NCI-H2196 treated with DMSO at 0.1 percent for 48 hours (cell line): Measurements from ENCODE around the gene COQ8B.
"Not testable (repeated sequence)": the region's sequence is repeated elsewhere in the genome, so short reads cannot be mapped to it uniquely, and the experiment has no call there.

ENCODE experiments used
- DNase-seq: peaks from one replicate; lab custom pipeline; 2025; ENCODE audit not compliant: unreplicated experiment; lab: John Stamatoyannopoulos, UW

COQ8B gene

DNA sequence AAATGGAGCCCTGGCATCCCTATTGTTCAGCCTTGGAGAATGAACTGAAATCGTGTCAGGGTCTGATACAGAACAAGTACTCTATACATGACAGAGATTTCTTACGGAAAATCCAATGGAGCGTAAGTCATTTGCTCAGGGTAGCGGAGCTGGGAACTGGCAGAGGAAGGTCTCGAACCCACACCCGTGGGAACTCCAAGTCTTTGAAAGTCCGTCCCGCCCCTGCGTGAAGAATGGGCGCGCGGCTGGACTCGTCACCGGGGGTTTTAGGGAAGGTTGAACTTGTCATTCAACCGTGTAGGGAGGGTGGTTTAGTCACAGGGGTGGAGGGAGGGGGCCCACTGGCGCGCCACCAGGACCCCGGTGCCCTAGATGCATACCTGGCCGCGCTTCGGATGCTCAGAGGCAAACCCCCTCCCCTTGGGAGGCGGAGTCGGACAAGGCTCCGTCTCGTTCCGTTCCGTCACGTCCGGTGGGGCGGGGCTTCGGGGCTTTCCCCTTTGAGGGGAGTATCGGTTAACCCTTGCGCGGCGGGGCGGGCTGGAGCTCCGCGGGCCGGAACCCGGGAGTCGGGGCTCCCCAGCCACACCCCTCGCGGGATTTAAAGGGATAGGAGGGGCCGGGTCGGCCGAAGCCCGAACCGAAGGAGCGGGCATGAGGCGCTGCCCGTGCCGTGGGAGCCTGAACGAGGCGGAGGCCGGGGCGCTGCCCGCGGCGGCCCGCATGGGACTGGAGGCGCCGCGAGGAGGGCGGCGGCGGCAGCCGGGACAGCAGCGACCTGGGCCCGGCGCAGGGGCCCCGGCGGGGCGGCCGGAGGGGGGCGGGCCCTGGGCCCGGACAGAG, at the start of gene COQ8B, which contains the start of gene ITPKC:
Gene COQ8B, minus strand, starts transcription at position 405 of the 843 bp plus-strand sequence. CDS start 2,254 bp downstream, outside the sequence.
Gene ITPKC, plus strand, starts transcription at position 631 of the 843 bp plus-strand sequence. Its CDS starts 24 bp downstream, at position 655.
- peak; percentile 89 for DNase-seq

DNA sequence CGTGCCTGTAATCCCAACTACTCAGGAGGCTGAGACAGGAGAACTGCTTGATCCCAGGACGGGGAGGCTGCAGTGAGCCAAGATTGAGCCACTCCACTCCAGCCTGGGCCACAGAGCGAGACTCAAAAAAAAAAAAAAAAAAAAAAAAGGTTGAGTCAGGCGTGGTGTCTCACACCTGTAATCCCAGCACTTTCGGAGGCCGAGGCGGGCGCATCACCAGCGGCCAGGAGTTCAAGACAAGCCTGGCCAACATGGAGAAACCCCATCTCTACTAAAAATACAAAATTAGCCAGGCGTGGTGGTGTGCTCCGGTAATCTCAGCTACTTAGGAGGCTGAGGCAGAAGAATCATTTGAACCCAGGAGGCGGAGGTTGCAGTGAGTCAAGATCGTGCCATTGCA, 49.7 kb upstream of the COQ8B start:
- DNase-seq = not testable (repeated sequence)

DNA sequence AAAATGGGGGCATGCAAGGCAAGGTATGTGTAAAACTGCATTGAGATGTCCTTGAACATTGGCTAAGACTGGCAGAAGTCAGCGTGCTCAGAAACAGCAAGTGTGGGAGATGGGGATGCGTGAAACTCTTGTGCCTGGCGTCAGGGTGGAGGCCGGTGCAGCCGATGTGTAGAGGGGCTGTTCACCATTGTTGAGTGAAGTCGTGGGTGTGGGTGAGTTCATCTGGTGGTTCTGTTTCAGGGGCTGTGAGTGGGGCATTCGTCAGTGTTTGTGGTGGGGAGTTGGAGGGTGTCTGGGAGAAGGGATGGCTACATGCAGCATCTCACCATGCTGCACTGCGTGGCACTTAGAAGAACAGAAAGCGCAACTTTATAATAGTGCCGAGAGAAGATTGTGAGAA, 47.3 kb upstream of the COQ8B start:
- DNase-seq = no peak

DNA sequence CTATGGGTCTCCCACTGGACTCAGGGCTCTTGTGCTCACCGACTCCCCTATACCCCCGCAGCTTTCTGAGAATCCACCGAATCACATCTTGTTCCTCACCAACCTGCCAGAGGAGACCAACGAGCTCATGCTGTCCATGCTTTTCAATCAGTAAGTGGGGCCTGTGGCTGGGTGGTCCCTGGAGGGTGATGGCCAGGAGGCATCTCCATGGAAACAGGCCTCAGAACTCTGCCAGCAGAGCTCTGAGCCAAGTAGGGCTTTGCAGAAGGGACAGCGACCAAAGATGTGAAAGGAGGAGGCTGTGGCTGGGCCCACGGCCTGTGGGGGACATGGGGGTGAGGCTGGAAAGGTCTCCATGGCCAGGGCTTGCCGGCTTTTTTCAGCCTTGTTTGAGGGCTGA, 46.8 kb upstream of the COQ8B start:
- DNase-seq = no peak

DNA sequence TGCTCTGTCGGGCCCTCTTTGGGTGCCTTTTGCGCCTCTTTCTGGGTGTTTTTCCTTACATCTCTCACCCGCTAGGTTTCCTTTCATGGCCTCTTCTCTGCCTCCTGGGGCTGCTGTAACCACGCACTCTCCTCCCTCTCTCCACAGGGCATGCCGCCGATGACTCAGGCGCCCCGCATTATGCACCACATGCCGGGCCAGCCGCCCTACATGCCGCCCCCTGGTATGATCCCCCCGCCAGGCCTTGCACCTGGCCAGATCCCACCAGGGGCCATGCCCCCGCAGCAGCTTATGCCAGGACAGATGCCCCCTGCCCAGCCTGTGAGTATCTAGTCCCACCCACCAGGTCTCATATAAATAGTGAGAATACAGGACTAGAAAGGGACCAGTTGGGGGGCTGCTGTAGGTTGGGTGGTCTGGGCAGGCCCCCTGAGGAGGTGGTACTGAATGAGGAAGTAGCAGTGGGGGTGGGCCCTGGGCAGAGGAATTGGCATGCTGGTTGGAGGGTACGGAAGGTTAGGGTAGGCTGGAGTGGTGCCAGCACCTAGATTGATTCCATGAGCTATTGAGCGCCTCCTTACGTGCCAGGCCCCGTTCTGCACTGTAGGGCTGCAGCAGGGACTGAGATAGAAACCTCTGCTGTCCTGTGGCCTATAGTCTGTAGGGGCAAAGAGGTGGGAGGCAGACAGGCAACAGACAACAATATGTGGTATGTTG, 46.2 kb upstream of the COQ8B start:
- no peak for DNase-seq

DNA sequence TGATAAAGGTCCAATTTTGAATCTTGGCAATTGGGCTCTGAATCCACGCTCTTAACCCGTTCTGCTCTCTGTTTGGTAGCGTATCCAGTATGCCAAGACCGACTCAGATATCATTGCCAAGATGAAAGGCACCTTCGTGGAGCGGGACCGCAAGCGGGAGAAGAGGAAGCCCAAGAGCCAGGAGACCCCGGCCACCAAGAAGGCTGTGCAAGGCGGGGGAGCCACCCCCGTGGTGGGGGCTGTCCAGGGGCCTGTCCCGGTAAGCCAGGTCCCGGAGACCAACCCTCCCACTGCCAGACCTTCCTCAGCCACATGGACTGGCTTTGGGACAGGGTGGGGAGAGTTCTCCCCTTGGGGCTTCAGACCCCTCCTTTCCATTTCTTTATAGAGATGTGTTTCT, 42.7 kb upstream of the COQ8B start:
- DNase-seq = no peak

DNA sequence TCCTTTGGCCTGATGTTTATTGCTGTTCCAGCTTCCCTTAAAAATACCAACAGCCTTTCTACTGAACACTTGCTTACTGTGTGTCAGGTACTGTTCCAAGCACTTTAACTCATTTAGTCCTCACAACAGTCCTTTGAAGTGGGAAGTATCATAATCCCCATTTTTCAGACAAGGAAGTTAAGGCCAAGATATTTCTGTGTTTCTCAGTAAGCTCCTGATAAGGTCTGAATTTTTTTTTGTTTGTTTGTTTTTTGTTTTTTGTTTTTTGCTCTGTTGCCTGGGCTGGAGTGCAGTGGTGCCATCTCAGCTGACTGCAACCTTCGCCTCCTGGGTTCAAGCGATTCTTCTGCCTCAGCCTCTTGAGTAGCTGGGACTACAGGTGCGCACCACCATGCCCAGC, 41.8 kb upstream of the COQ8B start:
- no peak for DNase-seq

DNA sequence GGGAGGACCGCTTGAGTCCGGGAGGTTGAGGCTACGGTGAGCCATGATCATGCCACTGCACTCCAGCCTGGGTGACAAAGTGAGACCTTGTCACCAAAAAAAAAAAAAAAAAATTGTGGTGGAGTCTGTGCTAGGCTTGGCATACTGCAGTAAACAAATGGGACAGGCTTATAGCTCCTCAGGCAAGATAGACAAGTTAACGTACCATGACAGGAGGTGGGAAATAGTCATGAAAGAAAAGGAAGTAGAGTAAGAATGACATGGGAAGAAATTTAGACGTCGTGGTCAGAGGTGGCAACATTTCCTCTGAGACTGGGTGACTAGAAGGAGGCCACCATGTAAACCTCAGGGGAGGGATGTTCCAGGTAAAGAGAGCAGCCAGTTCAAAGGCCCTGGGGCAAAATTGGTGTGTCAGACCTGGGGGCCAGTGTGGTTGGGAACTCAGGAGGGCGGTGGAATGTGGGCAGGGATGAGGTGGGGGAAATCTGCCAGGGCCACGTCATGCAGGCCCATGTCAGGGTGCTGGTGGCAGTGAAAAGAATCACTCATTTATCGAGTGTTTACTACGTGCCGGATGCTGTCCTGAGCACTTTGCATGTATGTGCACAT, 39.9 kb upstream of the COQ8B start:
- no peak for DNase-seq

DNA sequence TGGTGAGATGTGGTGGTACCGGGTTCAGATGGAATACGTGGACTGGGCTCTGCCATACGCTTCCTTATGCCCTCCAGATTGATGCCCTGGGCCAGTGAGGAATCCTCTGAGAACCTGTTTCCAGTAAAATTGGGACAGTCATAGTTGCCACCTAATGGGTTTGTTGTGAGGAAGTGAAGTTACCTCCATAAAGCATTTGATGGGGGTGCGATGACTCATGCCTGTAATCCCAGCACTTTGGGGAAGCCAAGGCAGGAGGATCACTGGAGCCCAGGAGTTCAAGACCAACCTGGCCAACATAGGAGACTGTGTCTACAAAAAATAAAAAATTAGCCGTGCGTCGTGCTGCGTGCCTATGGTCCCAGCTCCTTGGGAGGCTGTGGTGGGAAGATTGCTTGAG, 39.1 kb upstream of the COQ8B start:
- no peak for DNase-seq

DNA sequence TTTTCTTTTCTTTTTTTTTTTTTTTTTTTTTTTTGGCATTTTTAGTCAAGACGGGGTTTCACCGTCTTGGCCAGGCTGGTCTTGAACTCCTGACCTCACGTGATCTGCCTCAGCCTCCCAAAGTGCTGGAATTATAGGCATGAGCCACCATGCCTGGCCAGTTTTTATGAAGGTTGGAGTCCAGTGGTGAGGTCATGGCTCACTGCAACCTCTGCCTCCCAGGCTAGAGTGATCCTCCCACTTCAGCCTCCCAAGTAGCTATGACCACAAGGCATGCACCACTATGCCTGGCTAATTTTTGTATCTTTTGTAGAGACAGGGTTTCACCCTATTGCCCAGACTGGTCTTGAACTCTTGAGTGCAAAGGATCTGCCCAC, 38.5 kb upstream of the COQ8B start:
- no peak for DNase-seq

DNA sequence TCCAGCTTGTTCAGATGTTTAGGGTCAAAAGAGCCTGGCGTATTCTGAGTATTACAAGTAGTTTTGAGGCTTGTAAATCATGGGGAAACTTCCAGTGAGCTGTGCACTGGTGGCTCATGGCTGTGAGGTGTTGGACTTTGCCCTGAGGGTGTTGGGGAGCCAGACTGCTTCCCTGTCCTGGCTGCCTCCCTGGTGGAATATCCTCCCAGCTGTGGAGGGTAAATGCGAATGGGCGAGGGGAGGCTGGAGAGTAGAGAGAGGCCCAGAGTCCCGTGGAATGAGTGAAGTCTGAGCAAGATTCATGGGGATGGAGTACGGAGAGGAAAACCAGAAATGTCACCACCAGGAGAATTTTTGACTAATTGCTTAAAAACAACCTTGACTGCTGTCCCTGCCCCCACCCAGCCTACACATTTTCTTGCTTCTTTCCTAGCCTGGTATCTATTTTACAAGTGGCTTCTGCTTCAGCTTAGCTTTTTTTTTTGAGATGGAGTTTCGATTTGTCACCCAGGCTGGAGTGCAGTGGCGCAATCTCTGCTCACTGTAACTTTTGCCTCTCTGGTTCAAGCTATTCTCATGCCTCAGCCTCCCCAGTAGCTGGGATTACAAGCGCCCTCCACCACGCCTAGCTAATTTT, 38.0 kb upstream of the COQ8B start:
- DNase-seq = no peak

DNA sequence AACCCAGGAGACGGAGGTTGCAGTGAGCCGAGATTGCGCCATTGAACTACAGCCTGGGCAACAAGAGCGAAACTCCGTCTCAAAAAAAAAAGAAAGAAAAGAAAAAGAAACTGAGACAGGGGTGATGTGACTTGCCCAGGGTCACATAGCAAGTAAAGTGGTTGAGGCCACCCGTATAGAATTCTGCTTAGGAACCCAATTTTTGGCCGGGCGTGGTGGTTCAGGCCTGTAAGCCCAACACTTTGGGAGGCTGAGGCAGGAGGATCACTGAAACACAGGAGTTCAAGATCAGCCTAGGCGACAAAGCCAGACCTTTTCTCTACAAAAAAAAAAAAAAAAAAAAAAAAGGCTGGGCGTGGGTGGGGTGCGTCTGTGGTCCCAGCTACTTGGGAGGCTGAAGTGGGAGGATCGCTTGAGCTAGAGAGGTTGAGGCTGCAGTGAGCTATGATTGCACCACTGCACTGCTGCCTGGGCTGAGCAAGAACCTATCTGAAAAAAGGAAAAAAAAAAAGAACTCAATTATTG, 35.6 kb upstream of the COQ8B start:
- no peak for DNase-seq

DNA sequence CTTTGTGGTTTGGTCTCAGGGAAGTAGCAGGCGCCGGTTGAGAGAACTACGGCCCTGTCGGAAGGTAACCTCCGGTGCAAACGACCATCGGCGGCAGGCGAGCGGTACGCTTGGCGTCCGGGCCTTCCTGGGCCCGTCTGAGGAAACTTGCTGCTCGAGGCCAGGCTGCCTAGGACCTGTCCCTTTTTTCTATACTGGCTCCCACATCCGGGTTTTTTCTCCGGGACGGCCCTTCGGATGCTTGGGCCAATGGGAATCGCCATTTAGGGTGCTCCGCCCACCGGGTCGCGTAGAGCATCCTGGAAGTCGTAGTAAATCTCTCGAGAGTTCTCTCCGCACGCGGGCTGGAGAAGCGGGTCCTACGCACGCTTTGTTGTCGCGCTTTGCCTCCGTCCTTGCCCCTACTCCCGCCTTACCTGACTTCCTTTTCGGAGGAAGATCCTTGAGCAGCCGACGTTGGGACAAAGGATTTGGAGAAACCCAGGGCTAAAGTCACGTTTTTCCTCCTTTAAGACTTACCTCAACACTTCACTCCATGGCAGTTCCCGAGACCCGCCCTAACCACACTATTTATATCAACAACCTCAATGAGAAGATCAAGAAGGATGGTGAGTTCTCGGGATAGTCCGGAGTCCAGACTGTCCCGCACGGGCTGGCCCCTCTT, 34.3 kb upstream of the COQ8B start, which contains the start of gene SNRPA:
Gene SNRPA, plus strand, starts transcription at position 330 of the 664 bp plus-strand sequence. Its CDS starts 206 bp downstream, at position 536.
- peak; percentile 92 for DNase-seq

DNA sequence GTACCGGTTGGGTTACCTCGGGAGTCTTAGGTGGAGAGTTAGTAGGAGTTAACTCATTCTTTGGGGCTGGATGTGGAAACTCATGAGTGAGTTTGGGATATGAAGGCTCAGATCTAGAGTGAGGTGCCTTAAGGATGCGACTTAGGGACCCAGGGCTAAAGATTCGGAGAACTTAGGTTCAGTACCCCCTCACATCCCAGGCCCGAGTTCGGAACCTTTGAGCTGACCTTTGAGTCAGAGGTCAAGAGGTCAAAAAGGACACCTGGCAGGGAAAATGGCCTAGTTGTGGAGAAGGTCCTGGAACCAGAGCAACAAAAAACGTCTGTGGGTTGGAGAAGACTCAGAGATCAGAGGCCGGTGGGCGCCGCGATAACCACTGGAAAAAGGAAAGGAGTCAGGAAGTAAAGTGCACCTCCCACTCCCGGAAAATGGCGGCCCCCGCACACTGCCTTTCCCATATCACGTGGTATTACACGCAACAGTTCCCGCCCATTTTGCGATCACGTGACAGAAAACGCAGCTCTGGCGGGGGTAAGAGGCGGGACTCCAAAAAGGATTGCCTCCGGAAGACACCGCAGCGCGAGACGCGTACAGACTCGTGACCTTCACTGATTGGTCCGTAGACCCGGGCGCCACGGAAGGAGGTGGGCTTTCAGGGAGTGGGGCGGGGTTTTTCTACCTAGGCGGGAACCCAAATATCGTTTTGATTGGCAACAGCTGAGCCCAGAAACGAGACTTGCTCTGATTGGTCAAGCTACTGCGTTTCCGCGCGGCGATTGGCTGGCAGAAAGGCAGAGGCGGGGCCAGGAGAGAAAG, 33.6 kb upstream of the COQ8B start, which contains the start of gene ACTMAP:
Gene ACTMAP, minus strand, starts transcription at position 420 of the 816 bp plus-strand sequence. CDS start 674 bp downstream, outside the sequence.
- DNase-seq = peak; percentile 98

DNA sequence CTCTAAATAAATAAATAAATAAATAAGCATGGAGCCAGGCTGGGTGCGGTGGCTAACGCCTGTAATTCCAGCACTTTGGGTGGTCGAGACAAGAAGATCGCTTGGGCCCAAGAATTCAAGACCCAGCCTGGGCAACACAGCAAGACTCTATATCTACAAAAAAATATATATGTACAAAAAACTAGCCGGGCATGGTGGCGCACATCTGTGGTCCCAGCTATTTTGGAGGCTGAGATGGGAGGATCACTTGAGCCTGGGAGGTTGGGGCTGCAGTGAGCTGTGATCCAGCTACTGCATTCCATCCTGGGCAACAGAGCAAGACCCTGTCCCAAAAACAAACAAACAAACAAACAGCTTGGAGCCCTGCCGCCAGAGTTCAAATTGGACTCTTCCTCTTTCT, 30.9 kb upstream of the COQ8B start:
- DNase-seq = no peak

DNA sequence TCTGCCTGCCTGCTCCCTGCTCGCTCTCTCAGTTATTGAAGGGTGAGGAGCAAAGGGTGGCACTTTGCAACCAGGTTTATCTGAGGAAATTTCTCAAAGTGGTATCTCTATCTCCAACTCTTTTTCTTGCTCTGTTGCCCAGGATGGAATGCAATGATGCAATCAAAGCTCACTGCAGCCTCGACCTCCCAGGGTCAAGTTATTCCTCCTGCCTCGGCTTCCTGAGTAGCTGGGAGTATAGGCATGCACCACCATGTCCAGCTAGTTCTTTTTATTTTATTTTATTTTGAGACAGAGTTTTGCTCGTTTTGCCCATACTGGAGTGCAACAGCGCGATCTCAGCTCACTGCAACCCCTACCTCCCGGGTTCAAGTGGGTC, 28.7 kb upstream of the COQ8B start:
- DNase-seq = no peak

DNA sequence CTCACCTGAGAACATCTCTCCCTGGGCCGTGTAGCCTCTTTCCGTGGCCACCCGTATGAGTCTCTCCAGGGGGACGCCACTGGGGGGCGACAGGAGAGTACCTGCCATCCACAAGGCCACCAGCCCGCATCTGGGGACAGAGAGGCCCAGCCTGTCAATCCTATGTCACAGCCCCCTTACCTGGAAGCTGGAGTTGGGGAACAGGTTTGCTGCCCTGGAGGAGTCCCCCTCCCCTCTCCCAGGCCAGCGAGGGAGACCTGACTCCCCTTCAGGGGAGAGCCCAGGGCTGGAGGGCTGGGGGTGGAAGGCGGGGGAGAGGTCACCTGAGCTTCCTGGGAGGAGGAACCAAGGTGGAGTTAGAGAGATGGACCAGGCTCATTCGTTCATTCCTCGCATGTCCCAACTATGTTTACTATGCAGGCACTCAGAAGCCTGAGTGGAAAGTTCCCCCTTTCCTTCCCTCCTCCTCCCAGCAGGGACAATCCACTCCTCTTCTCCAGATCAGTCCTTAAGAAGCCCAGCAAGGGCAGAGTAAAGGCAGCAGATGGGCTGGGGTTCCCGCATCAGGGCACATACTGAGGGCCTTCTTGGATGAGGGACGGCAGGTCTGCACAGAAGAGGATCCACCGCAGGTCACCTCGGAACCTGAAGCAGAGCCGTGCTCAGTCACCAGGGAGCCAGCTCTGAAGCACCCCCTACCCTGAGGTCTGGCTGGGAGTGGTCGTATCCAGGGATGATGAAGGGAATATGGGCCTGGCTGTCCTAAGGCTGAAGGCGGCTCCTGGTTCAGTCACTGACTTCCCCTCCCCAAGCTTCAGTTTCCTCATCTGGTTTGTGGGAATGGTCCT, 28.1 kb upstream of the COQ8B start:
- DNase-seq = no peak

DNA sequence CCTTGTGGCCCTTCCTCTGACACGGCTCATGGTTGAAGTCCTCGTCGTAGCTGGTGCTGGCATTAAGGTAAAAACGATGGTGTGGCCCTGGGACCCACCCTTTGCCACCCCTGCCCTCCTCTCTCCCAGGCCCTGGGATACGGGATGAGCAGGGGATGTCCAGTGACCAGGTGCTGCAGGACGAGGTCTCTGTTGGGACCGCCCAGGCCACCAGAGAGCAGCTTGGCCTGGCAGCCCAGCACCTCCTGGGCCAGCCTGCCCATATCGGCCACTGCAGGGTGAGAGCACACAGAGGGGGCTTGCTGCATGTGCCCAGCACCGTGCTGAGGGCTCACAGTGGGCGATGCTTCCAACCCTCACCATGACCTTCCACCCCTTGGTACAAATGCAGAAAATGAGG, 27.2 kb upstream of the COQ8B start:
- DNase-seq = no peak

DNA sequence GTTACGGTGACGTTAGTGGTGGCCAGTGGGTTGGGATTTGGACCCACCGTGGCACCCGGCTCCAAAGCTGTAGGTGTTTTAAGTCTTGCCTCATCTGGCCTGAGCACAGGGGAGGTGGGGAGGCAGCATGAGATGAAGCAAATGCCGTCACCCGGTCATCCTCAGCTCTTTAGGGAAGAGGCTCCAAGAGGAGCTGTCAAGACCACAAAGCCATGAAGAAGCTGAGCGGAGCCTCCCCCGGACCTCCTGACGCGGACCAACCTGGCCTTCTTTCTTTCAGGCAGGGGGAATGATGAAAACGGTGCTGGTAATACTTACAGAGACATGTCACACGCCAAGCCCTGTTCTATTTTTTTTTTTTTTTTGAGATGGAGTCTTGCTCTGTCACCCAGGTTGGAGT, 26.2 kb upstream of the COQ8B start:
- no peak for DNase-seq
